PC-3 (cell line): ENCODE measurements around the gene FOXJ3. TPM values are rescaled to one million over a fixed set of nuclear protein-coding genes. Genes with fewer than 3 reads are reported as not detected.
A peak's percentile ranks its signal among the peaks of the same experiment; 100 is the strongest.

ENCODE experiments used
- ATAC-seq: fragments of 200-7000 bp; cut with Tn5 transposase; 2 replicates; pipeline ENCODE4 v1.9.1; 2020; ENCODE audit warnings: mild to moderate bottlenecking, moderate library complexity
- BruUV-seq: library from RNA; stranded (reverse); fragments of 400-500 nt; replicated peaks from 2 replicates; lab custom pipeline; 2021; lab: Mats Ljungman, UMichigan
- CTCF ChIA-PET: fragments of 300-600 bp; sonication (Branson Sonifier 250); formaldehyde crosslinking; loops from one replicate; lab custom pipeline; 2022; ENCODE audit warnings: antibody characterized with exemption; lab: Charles Lee
- POLR2A ChIA-PET: fragments of 300-600 bp; sonication (Branson Sonifier 250); formaldehyde crosslinking; loops from one replicate; lab custom pipeline; 2022; ENCODE audit warnings: antibody characterized with exemption; ENCODE audit not compliant: unreplicated experiment; lab: Charles Lee
- DNase-seq: peaks from one replicate; pipeline ENCODE4 v3.0.0-alpha.2; 2015
- H2AFZ ChIP-seq: fragments of 300-600 bp; sonication (generic); 2 replicates; pipeline ENCODE4 v1.6.0; 2016; ENCODE audit warnings: antibody characterized with exemption, low read length
- H3F3A ChIP-seq: fragments of 300-600 bp; sonication (generic); one replicate; pipeline ENCODE4 v1.6.0; 2017; ENCODE audit warnings: antibody characterized with exemption, low read length, control low read depth, mild to moderate bottlenecking; ENCODE audit not compliant: unreplicated experiment
- H3K27ac ChIP-seq: fragments of 300-600 bp; sonication (generic); 2 replicates; pipeline ENCODE4 v1.5.1; 2016; ENCODE audit warnings: mild to moderate bottlenecking, low read length
- H3K27me3 ChIP-seq: fragments of 300-600 bp; sonication (generic); 2 replicates; pipeline ENCODE4 v1.6.1; 2016; ENCODE audit warnings: low read length, mixed read lengths
- H3K36me3 ChIP-seq: fragments of 300-600 bp; sonication (generic); 2 replicates; pipeline ENCODE4 v1.6.1; 2016; ENCODE audit warnings: low read depth, mixed run types, low read length, mixed read lengths
- H3K4me1 ChIP-seq: fragments of 300-600 bp; sonication (generic); 2 replicates; pipeline ENCODE4 v1.5.1; 2016; ENCODE audit warnings: low read length; ENCODE audit not compliant: insufficient read depth
- H3K4me2 ChIP-seq: fragments of 300-600 bp; sonication (generic); 2 replicates; pipeline ENCODE4 v1.6.0; 2016; ENCODE audit warnings: low read length
- H3K4me3 ChIP-seq: fragments of 300-600 bp; sonication (generic); 2 replicates; pipeline ENCODE4 v1.5.1; 2016; ENCODE audit warnings: mild to moderate bottlenecking, low read length, mixed read lengths
- H3K79me2 ChIP-seq: fragments of 300-600 bp; sonication (generic); 2 replicates; pipeline ENCODE4 v1.6.1; 2017; ENCODE audit warnings: low read length, mixed read lengths
- H3K9ac ChIP-seq: fragments of 300-600 bp; sonication (generic); 2 replicates; pipeline ENCODE4 v1.6.0; 2016; ENCODE audit warnings: mild to moderate bottlenecking, low read length
- H3K9me2 ChIP-seq: fragments of 300-600 bp; sonication (generic); replicated peaks from 2 replicates; pipeline ENCODE4 v1.6.1; 2016; ENCODE audit warnings: mixed run types, low read length, mixed read lengths
- H3K9me3 ChIP-seq: fragments of 300-600 bp; sonication (generic); 2 replicates; pipeline ENCODE4 v1.6.1; 2016; ENCODE audit warnings: low read length, mixed read lengths
- H4K20me1 ChIP-seq: fragments of 300-600 bp; sonication (generic); 2 replicates; pipeline ENCODE4 v1.6.1; 2016; ENCODE audit warnings: low read length, mixed read lengths
- CTCF ChIP-seq: fragments of 300-600 bp; sonication (generic); conservative IDR thresholded peaks from 2 replicates; pipeline ENCODE4 v1.5.1; 2017; ENCODE audit warnings: antibody characterized with exemption, low read depth, mild to moderate bottlenecking, low read length
- EZH2 ChIP-seq: fragments of 300-600 bp; sonication (generic); IDR thresholded peaks from one replicate; pipeline ENCODE4 v1.6.1; 2017; ENCODE audit warnings: antibody characterized with exemption, mild to moderate bottlenecking, low read length; ENCODE audit not compliant: unreplicated experiment
- EZH2phosphoT487 ChIP-seq: fragments of 300-600 bp; sonication (generic); IDR thresholded peaks from 2 replicates; pipeline ENCODE4 v1.6.1; 2018; ENCODE audit warnings: mild to moderate bottlenecking, antibody characterized with exemption, low read length, borderline replicate concordance
- intact Hi-C: fragments of 100-400 bp; cut with micrococcal nuclease; formaldehyde crosslinking; loops from 2 replicates; pipeline ENCODE4 v1.9.0; 2023
- total RNA-seq: library from RNA; depleted of rRNA; stranded (reverse); fragments of >200 nt; gene quantifications from 2 replicates; pipeline ENCODE4 v1.2.3, GENCODE V29; 2014

The FOXJ3 gene
- total RNA-seq, 1 experiment from 2014 or later: 23.4 TPM

GRCh38 chr1:42146626-42147320, 188.3 kb downstream of the FOXJ3 start:
- TF ChIP-seq CTCF (peak; percentile 92), EZH2phosphoT487 (no peak)

GRCh38 chr1:42145764-42146625, 189.0 kb downstream of the FOXJ3 start:
- no peaks in the 10 kb centered on the region for H3K36me3 ChIP-seq
- no peak for DNase-seq
- H3K9ac ChIP-seq: no peak overlapping the region
- H3K79me2 ChIP-seq: no peaks in the 10 kb centered on the region
- H3K9me3 ChIP-seq: no peaks in the 10 kb centered on the region
- no peaks in the 10 kb centered on the region for H3K9me2 ChIP-seq
- H3F3A ChIP-seq: no peaks in the 10 kb centered on the region
- no peak for TF ChIP-seq EZH2phosphoT487
- no peak for TF ChIP-seq EZH2
- TF ChIP-seq CTCF: no peak
- intact Hi-C loops: loop anchor here (2.0 to 5.0 kb wide), 2 partner anchors 29 to 191 kb away; partner anchors contain the start of gene FOXJ3
- H3K27me3 ChIP-seq: no peaks in the 10 kb centered on the region
- no peak for ATAC-seq
- peaks cover 6% of the 10 kb centered on the region; the same call in 1 of the 2 replicates for H3K4me1 ChIP-seq
- no peak overlapping the region for H3K4me3 ChIP-seq
- POLR2A ChIA-PET: no interaction called here
- H3K4me2 ChIP-seq: no peak overlapping the region
- H3K27ac ChIP-seq: no peak overlapping the region
- no peaks in the 10 kb centered on the region for H4K20me1 ChIP-seq
- BruUV-seq: no TSS peak
- CTCF ChIA-PET: no interaction called here
- H2AFZ ChIP-seq: no peak overlapping the region

More at GRCh38 chr1:42146626-42147320, 188.3 kb downstream of the FOXJ3 start:
- Histone ChIP-seq H2AFZ (no peak overlapping the region), H4K20me1 (no peaks in the 10 kb centered on the region), H3K79me2 (no peaks in the 10 kb centered on the region), H3K9me2 (no peaks in the 10 kb centered on the region), H3K9ac (no peak overlapping the region), H3K36me3 (no peaks in the 10 kb centered on the region), H3F3A (no peaks in the 10 kb centered on the region), H3K27me3 (no peaks in the 10 kb centered on the region), H3K9me3 (no peaks in the 10 kb centered on the region), H3K4me2 (0 out of 2 replicates have a peak overlapping the region, but pooled peaks have one; percentile 40), H3K4me3 (no peak overlapping the region), H3K4me1 (peaks cover 8% of the 10 kb centered on the region; the same call in 1 of the 2 replicates), H3K27ac (no peak overlapping the region)
- DNase-seq (peak; percentile 90), ATAC-seq (peak; percentile 84)
- intact Hi-C loops: loop anchor here (2.0 to 5.0 kb wide), 2 partner anchors 28 to 191 kb away; partner anchors contain the start of gene FOXJ3
- BruUV-seq: no TSS peak
- ChIA-PET CTCF (interaction anchor here (0.6 to 1.0 kb wide), 4 partner anchors 27 to 570 kb away, joined by 3 to 8 read pairs (median 6); no protein-coding TSS in a partner anchor), POLR2A (interaction anchor here (0.6 kb wide), 2 partner anchors 208 to 281 kb away, joined by 4 to 5 read pairs; no protein-coding TSS in a partner anchor)
